HS-27A (cell line): ENCODE measurements around the gene CLMP.
"Not testable (repeated sequence)": the region's sequence is repeated elsewhere in the genome, so short reads cannot be mapped to it uniquely, and the experiment has no call there.

Source experiments
- DNase-seq: peaks from one replicate; pipeline ENCODE4 v3.0.0-alpha.2; 2012; ENCODE audit warnings: low read depth, missing footprints

CLMP gene

GRCh38 chr11:123168241-123168640, 26.8 kb downstream of the CLMP start:
- DNase-seq = no peak

DNA sequence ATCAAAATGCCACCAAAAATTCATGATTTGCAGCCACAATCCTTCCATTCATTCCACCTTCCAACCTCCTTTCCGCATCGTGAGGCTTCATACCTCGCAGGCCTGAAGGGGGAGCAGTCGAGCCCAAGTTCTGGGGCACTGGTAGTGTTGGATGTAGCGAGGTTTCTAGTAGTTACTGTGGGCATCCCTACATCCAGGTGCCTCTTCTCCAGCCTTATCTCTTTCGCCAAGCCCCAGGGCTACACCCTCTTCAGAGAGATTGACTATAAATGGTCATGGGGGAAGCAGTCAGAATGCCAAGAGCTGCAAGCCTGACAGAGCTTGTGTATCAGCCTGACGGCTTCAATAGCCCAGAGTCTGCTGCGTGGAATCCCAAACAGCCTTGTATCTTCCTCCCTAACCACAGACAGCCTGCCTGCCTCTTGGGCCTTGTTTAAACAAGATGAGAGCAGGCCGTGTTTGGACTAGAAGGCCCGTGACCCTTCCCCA, 28.9 kb downstream of the CLMP start:
- DNase-seq = no peak

DNA sequence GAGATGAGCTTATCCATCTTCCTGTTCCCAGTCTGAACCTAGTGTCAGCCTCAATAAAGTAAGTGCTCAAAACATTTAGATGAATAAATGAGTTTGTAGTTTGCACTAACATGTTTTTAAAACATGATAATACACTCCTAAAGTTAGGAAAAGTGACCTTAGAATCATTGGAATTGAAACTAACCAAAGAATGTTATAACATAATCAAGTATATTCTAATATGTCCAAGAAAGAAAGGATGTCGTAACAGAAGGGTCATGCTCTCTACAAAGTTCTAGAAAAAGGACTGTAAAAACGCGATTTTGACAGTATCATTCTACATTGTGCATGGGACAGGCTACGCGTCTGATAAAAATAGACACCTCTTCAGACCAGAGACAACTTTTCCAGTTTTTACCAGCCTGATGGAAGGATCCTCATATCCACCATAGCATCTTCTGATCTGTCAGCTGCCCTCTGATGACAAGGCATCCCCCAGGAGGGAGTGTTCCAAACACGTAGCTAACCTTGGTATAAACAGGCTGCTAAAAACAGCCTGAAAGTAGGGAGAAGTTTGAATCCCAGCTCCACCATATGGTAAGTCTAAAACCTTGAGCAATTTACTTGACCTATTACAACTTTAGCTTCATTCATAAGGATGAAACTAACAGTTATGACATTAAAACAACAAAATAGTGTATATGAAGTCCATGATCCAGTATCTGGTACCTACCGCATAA, 30.2 kb downstream of the CLMP start:
- DNase-seq = no peak

- no peak for DNase-seq
Observed at GRCh38 chr11:123163621-123164020, 31.4 kb downstream of the CLMP start.

- no peak for DNase-seq
Observed at GRCh38 chr11:123161376-123162030, 33.5 kb downstream of the CLMP start.

- DNase-seq = no peak
Observed at GRCh38 chr11:123159183-123159857, 35.7 kb downstream of the CLMP start.

DNA sequence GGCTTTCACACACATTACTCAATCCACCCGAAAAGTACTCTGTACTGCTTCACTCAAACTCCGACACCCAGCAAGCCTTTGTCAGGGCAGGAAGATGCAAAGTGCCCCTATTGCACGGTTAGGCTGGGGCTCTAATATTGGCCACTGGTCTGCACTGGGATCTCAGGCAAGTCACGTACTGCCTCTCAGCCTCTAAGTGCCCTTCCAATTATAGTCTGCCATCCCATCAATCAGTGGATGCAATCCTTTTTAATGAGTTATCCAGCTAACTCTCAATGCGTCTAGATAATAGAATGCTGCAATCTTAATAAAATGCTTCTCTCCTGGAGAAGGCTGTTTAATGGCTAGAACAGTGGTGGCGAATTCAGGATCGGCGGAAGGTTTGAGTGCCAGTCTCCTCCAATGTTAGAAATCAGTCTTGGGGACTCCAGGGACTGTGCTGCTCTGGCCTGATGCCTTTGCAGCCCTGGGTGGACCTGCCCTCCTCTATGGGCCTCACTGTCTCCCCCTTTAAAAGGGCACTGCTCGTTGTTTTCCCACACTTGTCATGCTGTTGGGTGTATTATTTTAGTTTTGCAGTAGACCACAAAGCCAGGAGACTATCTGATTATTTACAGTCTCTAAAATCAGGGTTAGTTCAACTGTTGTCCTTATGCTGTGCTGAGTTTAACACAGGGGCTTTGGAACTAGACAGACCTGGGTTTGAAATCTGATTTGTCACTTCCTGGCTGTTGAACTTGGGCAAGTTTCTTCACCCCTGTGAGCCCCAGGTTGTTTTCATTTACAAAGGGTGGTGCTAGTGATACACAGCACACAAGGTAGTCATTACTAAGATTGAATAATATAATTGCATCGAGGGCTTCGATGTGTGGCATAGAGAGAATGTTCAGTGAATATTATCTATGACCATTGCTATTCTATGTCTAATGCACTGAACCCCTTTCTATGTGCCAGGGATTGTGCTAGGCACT, 36.7 kb downstream of the CLMP start:
- DNase-seq = no peak

GRCh38 chr11:123152951-123153350, 42.1 kb downstream of the CLMP start:
- no peak for DNase-seq

GRCh38 chr11:123152346-123152745, 42.7 kb downstream of the CLMP start:
- not testable (repeated sequence) for DNase-seq

GRCh38 chr11:123151796-123152195, 43.3 kb downstream of the CLMP start:
- no peak for DNase-seq

DNA sequence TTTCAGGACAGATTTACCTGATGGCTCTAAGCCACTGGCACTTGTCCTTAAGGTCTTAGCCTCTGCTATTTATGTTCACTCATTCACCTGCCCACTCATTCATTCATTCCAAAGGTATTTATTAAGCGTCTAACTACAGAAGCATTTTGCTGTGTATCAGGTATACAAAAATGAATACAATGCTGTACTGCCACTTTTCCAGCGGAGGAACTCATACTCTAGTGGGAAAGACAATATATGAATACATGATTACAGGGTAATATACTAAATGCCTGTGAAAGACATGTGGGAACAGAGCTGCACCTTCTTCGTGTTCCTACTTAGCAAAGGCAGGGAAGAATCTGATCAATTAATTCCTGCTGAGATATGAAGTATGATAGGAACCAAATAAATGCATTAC, 43.7 kb downstream of the CLMP start:
- DNase-seq = no peak

DNA sequence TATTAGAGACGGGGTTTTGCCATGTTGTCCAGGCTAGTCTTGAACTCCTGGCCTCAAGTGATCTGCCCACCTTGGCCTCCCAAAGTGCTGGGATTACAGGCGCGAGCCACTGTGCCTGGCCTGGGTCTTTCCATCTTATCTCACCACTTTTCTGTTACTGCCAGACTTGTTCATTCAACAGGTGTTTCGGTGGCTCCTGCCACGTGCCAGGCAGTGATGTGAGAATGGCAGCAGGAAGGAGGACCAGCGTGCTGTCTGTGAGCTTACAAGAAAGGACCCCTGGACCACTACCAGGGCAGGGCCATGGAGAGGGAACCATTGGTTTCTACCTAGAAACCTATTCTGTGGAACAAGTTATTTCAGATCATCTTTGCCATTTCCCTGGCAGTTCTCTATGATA, 44.2 kb downstream of the CLMP start:
- no peak for DNase-seq

GRCh38 chr11:123148965-123149364, 46.1 kb downstream of the CLMP start:
- DNase-seq = no peak

DNA sequence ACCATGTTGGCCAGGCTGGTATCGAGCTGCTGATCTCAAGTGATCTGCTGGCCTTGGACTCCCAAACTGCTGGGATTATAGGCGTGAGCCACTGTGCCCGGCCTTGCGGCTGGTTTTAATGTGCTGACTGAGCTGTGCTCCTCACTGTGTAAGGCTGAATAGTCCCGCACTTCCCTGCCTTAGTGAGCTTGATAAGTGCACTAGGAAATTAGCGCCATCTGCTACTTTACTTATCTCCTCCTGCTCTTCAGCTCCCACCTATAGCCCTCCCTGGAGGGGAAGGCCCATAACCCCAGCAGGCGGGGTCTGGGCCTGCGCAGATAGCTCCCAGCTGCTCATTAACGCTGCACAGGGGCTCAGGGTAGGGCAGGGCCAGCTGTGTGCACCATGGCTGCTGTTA, 49.4 kb downstream of the CLMP start:
- no peak for DNase-seq

DNA sequence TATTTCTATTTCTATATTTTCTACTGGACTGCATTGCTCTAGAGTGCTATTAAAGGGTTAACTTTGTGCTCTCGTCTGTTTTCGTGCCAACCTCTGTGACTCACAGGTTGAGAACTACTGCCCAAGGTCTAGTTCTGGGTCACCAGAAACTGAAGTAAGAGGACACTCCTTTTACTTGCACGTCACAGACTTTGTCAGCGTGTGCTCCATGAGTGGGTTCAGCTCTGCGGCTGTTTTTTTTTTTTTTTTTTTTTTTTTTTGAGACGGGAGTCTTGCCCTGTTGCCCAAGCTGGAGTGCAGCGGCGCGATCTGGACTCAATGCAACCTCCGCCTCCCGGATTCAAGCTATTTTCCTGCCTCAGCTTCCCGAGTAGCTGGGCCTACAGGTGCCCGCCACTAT, 49.8 kb downstream of the CLMP start:
- DNase-seq = no peak

GRCh38 chr11:123144707-123145106, 50.3 kb downstream of the CLMP start:
- DNase-seq = no peak

DNA sequence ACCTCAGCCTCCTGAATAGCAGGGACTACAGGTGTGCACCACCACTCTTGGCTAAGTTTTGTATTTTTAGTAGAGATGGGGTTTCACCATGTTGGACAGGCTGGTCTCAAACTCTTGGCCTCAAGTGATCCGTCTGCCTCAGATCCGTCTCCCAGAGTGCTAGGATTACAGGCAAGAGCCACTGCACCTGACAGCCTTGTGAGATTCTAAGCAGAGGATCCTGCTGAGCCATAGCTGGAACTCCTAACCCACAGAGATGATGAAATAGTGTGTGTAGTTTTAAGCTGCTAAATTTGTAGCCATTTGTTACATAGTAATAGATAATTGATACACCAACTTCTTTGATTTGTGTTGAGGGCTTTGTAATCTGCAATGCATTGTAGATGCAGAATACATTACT, 51.1 kb downstream of the CLMP start:
- DNase-seq = no peak

DNA sequence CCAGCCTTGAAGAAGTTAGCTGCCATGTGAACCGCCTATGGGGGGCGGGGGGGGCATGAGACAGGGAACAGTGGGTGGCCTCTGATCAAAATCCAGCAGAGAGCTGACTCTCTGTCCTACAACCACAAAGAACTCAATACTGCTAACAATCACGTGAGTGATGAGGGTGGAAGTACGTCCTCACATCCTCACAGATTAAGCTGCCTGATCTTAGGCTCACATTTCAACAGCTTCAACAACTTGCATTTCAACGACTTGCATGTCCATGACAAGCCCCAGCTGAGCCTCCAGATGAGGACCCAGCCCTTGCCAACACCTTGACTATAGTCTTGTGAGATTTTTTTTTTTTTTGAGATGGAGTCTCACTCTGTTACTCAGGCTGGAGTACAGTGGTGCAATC, 51.6 kb downstream of the CLMP start:
- no peak for DNase-seq

- DNase-seq = no peak
Observed at GRCh38 chr11:123139206-123139605, 55.8 kb downstream of the CLMP start.

GRCh38 chr11:123137431-123138224, 57.4 kb downstream of the CLMP start:
- no peak for DNase-seq

DNA sequence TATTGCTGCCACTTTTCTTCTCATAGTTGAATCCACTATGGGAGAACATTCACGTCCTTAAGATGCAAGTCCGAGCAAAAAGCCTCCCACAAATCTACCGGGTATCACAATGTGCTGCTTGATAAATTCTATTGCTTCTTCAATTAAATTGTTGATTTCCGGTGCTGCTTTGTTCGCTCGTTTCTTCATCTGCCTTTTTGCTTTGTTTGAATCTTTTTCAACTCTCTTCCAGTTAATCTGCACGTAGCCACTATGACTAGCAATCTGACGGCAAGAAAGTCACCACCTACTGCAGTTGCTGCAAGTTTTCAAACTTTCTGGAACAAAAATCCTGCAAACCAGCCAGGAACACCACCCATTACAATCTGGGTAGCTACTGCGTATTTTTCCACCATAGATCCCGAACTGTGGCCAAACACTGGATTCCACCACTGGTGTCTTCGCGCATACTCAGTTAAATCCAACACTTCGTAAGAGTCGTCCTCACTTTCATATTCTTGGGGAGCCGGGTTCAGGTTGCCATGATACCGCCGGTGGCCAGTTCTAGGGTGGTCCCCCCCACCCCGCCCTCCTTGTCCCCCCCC, 59.1 kb downstream of the CLMP start:
- no peak for DNase-seq
